ENCODE results near the gene UGT1A1. TPM values are rescaled to one million over a fixed set of nuclear protein-coding genes. Genes with fewer than 3 reads are reported as not detected.

UGT1A1 gene
- total and polyA plus RNA-seq, 2 of the 13 experiments (the other 11 are each of a cell fraction or from before 2014, with no cell fraction given) = 0.69 to 0.75 TPM

DNA sequence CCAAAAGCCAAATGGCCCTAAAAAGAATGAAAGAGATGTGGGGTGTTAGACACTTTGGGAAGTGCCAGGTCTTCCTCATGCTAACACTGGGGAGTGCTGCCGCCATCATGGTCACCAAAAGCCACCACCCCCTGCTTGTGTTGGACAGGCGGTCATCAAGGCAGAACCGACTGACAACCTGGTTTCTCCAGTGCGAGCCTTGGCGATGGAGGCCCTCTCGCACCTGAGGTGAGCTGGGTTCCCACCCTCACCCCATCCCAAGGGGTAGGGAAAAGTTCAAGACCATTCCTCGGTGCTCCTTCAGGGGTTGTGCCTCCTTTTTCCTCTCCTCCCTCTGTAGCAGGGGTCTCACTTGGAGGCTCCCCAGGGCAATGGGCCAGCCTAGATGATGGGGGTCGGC is 51.7 kb downstream of the UGT1A1 start:
- H3K36me3 ChIP-seq (replicated peaks in 1 of 2; ENCODE audit: control insufficient read depth in 1 of 2, insufficient read depth in 2 of 2, low read length in 2 of 2) = no peaks in the 10 kb centered on the region
- no peak for TF ChIP-seq MTF1 (CRISPR knock-in tag; IDR thresholded peaks at IDR 0.05)
- no peak for TF ChIP-seq NCOA5 (CRISPR knock-in tag; IDR thresholded peaks at IDR 0.05)
- TF ChIP-seq ZNF180 (CRISPR knock-in tag; IDR thresholded peaks at IDR 0.05; ENCODE audit: borderline replicate concordance, low read depth) = no peak
- no peak for TF ChIP-seq ZNF335 (CRISPR knock-in tag; IDR thresholded peaks at IDR 0.05)
- TF ChIP-seq, protein P1, sequence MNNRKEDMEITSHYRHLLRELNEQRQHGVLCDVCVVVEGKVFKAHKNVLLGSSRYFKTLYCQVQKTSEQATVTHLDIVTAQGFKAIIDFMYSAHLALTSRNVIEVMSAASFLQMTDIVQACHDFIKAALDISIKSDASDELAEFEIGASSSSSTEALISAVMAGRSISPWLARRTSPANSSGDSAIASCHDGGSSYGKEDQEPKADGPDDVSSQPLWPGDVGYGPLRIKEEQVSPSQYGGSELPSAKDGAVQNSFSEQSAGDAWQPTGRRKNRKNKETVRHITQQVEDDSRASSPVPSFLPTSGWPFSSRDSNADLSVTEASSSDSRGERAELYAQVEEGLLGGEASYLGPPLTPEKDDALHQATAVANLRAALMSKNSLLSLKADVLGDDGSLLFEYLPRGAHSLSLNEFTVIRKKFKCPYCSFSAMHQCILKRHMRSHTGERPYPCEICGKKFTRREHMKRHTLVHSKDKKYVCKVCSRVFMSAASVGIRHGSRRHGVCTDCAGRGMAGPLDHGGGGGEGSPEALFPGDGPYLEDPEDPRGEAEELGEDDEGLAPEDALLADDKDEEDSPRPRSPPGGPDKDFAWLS (CRISPR knock-in tag; IDR thresholded peaks at IDR 0.05; ENCODE audit: borderline replicate concordance) = no peak
- TF ChIP-seq, protein P2, sequence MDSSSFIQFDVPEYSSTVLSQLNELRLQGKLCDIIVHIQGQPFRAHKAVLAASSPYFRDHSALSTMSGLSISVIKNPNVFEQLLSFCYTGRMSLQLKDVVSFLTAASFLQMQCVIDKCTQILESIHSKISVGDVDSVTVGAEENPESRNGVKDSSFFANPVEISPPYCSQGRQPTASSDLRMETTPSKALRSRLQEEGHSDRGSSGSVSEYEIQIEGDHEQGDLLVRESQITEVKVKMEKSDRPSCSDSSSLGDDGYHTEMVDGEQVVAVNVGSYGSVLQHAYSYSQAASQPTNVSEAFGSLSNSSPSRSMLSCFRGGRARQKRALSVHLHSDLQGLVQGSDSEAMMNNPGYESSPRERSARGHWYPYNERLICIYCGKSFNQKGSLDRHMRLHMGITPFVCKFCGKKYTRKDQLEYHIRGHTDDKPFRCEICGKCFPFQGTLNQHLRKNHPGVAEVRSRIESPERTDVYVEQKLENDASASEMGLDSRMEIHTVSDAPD (CRISPR knock-in tag; IDR thresholded peaks at IDR 0.05) = no peak
- no peak for TF ChIP-seq ZNF614 (CRISPR knock-in tag; IDR thresholded peaks at IDR 0.05; ENCODE audit: borderline replicate concordance)
- TF ChIP-seq REXO4 (CRISPR knock-in tag; IDR thresholded peaks at IDR 0.05; ENCODE audit: borderline replicate concordance) = no peak
- TF ChIP-seq, protein P3, sequence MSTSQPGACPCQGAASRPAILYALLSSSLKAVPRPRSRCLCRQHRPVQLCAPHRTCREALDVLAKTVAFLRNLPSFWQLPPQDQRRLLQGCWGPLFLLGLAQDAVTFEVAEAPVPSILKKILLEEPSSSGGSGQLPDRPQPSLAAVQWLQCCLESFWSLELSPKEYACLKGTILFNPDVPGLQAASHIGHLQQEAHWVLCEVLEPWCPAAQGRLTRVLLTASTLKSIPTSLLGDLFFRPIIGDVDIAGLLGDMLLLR (CRISPR knock-in tag; IDR thresholded peaks at IDR 0.05) = no peak
- no peak for TF ChIP-seq ZMAT3 (CRISPR knock-in tag; conservative IDR thresholded peaks at IDR 0.05)
- TF ChIP-seq CENPX (CRISPR knock-in tag; IDR thresholded peaks at IDR 0.05) = no peak
- TF ChIP-seq, protein P4, sequence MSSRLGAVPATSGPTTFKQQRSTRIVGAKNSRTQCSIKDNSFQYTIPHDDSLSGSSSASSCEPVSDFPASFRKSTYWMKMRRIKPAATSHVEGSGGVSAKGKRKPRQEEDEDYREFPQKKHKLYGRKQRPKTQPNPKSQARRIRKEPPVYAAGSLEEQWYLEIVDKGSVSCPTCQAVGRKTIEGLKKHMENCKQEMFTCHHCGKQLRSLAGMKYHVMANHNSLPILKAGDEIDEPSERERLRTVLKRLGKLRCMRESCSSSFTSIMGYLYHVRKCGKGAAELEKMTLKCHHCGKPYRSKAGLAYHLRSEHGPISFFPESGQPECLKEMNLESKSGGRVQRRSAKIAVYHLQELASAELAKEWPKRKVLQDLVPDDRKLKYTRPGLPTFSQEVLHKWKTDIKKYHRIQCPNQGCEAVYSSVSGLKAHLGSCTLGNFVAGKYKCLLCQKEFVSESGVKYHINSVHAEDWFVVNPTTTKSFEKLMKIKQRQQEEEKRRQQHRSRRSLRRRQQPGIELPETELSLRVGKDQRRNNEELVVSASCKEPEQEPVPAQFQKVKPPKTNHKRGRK (CRISPR knock-in tag; IDR thresholded peaks at IDR 0.05) = no peak
- no peak for TF ChIP-seq CREM (IDR thresholded peaks at IDR 0.05)
- TF ChIP-seq CREM (CRISPR knock-in tag; IDR thresholded peaks at IDR 0.05) = no peak
- no peak for TF ChIP-seq HDAC2 (CRISPR knock-in tag; IDR thresholded peaks at IDR 0.05)
- TF ChIP-seq SKI (IDR thresholded peaks at IDR 0.05; ENCODE audit: partially characterized antibody) = no peak
- no peak for TF ChIP-seq TOPORS (CRISPR knock-in tag; IDR thresholded peaks at IDR 0.05)
- TF ChIP-seq ZFP1 (CRISPR knock-in tag; IDR thresholded peaks at IDR 0.05) = no peak
- TF ChIP-seq ARNT (IDR thresholded peaks at IDR 0.05) = no peak
- H3K27me3 ChIP-seq (ENCODE audit: control insufficient read depth in 1 of 2, insufficient read depth in 2 of 2, low read length in 2 of 2) = peaks cover 0 to 43% of the 10 kb centered on the region in 2 experiments; a peak in 3 of 5 replicates
- no peak for ATAC-seq
- H3K9me3 ChIP-seq (ENCODE audit: low read length) = no peaks in the 10 kb centered on the region
- H2AFZ ChIP-seq (ENCODE audit: low read length) = no peak overlapping the region
- POLR2A ChIA-PET = no interaction called here
- in situ Hi-C loops (cut with HindIII; ENCODE audit: extremely low pct_ligation_motif_present, low pct_unique_long_range_greater_than_20kb) (no loop called here), intact Hi-C loops (cut with micrococcal nuclease; ENCODE audit: unreplicated experiment) (no loop called here)
- no peaks in the 10 kb centered on the region for H3K79me2 ChIP-seq (ENCODE audit: insufficient read depth, low read length)
- H4K20me1 ChIP-seq (ENCODE audit: insufficient read depth, low read length) = no peaks in the 10 kb centered on the region
- CTCF ChIA-PET (ENCODE audit: low intra/inter-chr PET ratio, low total read pairs) = no interaction called here
- H3K9ac ChIP-seq (ENCODE audit: insufficient read depth, low read depth, low read length) = no peak overlapping the region
- DNase-seq (ENCODE audit: low spot score) = no peak
- H3K27ac ChIP-seq (ENCODE audit: extremely low read length, insufficient read depth, low read length) = no peak overlapping the region
- H3K4me3 ChIP-seq (replicated peaks in 1 of 3; ENCODE audit: insufficient read depth in 1 of 3, low read depth in 2 of 3, low read length in 3 of 3) = no peak overlapping the region
- no peak for FAIRE-seq
- no TSS peak for BruUV-seq (replicated peaks)
- H3K4me1 ChIP-seq (ENCODE audit: insufficient read depth, low read length) = 0 out of 2 replicates have a peak, but pooled peaks cover 2% of the 10 kb centered on the region
- H3K4me2 ChIP-seq (ENCODE audit: low read depth, low read length) = no peak overlapping the region
- 65% methylated on average over 5 of the region's 8 CpGs for WGBS (ENCODE audit: low lambda C conversion rate)
